WERI-Rb-1 (cell line): ENCODE results near the gene EYA3.

Source experiments
- DNase-seq: peaks from one replicate; pipeline ENCODE4 v3.0.0-alpha.2; 2020
- H3K27ac ChIP-seq: fragments of 250-450 bp; sonication (Bioruptor Pico); 2 replicates; pipeline ENCODE4 v1.5.1; 2020; ENCODE audit warnings: mild to moderate bottlenecking, moderate library complexity
- H3K27me3 ChIP-seq: fragments of 250-450 bp; sonication (Bioruptor Pico); 2 replicates; pipeline ENCODE4 v1.5.1; 2021; ENCODE audit warnings: mild to moderate bottlenecking, low read depth, moderate library complexity; ENCODE audit not compliant: insufficient read depth, severe bottlenecking
- H3K36me3 ChIP-seq: fragments of 250-450 bp; sonication (Bioruptor Pico); 2 replicates; pipeline ENCODE4 v1.5.1; 2020; ENCODE audit warnings: mild to moderate bottlenecking, moderate library complexity
- H3K4me3 ChIP-seq: 2 replicates; pipeline ENCODE4 v1.5.1; 2011; ENCODE audit warnings: low read depth, mild to moderate bottlenecking, control low read depth, low read length
- H3K9me3 ChIP-seq: fragments of 250-450 bp; sonication (Bioruptor Pico); 2 replicates; pipeline ENCODE4 v1.5.1; 2021; ENCODE audit warnings: mild to moderate bottlenecking, moderate library complexity; ENCODE audit not compliant: severe bottlenecking
- TF ChIP-seq, protein P1 (sequence below): IDR thresholded peaks from 2 replicates; pipeline ENCODE4 v1.5.1; 2011; ENCODE audit warnings: low read depth, mild to moderate bottlenecking, control low read depth, inconsistent platforms, low read length

The EYA3 gene

DNA sequence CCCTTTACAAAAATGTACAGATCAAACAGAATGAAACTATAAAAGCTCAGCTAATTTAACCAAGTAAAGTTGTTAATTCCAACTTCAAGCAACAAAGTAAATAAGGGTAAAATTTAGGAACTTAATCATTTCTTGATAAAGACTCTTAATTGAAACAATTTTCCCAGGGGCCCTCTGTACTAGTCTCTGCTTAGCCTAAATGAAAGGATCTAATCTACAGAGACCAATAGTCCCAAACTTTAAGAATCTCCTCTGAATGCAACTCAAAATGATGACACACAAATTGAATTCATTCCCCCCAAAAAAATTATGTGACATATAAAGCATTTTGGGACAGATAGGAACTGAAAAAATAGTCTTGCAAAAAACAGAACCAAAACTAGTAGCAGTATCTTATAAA, 16.6 kb downstream of the EYA3 start:
- DNase-seq: no peak
- H3K27me3 ChIP-seq: no peaks in the 10 kb centered on the region
- no peaks in the 10 kb centered on the region for H3K9me3 ChIP-seq
- no peak overlapping the region for H3K27ac ChIP-seq
- no peaks in the 10 kb centered on the region; the same call in 1 of the 2 replicates for H3K36me3 ChIP-seq
- no peak overlapping the region for H3K4me3 ChIP-seq
- TF ChIP-seq, protein P1, sequence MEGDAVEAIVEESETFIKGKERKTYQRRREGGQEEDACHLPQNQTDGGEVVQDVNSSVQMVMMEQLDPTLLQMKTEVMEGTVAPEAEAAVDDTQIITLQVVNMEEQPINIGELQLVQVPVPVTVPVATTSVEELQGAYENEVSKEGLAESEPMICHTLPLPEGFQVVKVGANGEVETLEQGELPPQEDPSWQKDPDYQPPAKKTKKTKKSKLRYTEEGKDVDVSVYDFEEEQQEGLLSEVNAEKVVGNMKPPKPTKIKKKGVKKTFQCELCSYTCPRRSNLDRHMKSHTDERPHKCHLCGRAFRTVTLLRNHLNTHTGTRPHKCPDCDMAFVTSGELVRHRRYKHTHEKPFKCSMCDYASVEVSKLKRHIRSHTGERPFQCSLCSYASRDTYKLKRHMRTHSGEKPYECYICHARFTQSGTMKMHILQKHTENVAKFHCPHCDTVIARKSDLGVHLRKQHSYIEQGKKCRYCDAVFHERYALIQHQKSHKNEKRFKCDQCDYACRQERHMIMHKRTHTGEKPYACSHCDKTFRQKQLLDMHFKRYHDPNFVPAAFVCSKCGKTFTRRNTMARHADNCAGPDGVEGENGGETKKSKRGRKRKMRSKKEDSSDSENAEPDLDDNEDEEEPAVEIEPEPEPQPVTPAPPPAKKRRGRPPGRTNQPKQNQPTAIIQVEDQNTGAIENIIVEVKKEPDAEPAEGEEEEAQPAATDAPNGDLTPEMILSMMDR: no peak

DNA sequence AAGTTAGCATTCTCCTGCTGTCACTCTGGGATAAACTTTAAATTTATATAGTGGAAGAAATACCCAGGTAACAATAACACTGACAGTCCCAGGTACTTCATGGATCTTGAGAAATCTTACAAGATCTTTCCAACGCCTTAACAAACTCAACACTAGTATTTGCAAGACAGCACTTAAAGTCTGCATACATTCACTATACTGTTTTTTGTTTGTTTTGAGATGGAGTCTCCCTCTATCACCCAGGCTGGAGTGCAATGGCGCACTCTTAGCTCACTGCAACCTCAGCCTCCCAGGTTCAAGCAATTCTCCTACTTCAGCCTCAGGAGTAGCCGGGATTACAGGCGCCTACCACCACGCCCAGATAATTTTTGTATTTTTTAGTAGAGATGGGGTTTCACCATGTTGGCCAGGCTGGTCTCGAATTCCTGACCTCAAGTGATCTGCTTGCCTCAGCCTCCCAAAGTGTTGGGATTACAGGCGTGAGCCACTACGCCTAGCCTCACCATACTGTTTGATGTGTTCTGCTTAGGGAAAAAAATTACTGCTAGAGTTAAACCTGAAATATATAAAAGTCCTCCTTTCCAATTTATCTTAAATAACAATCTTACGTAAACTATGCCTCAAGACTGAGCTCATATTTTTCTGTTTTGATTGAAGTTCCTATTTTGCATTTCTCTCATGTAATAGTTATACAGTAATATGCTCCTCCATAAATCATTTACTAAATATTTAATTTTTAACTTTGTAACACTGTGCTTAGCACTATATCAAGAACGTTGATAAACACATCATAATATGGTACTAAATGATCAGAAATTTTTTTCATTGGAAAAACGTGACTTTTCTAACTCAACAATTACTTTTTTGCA, 17.5 kb downstream of the EYA3 start:
- Histone ChIP-seq H3K27ac (no peak overlapping the region), H3K36me3 (no peaks in the 10 kb centered on the region), H3K9me3 (no peaks in the 10 kb centered on the region), H3K27me3 (no peaks in the 10 kb centered on the region), H3K4me3 (no peak overlapping the region)
- TF ChIP-seq, protein P1: no peak
- no peak for DNase-seq

DNA sequence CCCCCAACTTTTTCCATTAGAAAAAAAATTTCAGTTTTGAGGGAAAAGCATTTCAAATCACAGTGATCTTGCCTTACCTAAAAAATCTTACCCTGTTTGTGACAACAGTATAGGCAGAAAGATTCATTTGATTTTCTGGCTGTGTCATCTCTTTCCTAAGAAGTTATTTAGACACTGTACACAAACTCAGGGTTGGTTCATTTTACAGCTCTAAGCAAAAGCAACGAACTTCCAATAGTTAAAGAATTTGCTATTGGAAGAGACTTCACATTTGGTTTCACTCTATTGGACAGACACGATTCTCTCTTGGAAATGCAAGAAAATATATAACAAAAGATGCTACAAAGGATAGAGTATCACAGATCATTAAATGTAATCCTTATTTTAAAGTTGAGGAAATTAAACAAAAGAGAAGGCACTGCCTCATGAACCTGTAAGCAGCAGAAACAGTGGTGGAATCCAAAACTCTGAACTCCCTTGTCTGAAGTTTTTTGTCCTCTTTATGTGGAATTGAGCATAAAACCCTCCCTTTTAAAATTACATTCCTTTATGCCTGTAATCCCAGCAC, 20.8 kb downstream of the EYA3 start:
- TF ChIP-seq, protein P1: no peak
- no peak for DNase-seq
- no peaks in the 10 kb centered on the region for H3K27me3 ChIP-seq
- peaks cover 3% of the 10 kb centered on the region for H3K36me3 ChIP-seq
- no peak overlapping the region for H3K4me3 ChIP-seq
- H3K27ac ChIP-seq: no peak overlapping the region
- no peaks in the 10 kb centered on the region for H3K9me3 ChIP-seq

DNA sequence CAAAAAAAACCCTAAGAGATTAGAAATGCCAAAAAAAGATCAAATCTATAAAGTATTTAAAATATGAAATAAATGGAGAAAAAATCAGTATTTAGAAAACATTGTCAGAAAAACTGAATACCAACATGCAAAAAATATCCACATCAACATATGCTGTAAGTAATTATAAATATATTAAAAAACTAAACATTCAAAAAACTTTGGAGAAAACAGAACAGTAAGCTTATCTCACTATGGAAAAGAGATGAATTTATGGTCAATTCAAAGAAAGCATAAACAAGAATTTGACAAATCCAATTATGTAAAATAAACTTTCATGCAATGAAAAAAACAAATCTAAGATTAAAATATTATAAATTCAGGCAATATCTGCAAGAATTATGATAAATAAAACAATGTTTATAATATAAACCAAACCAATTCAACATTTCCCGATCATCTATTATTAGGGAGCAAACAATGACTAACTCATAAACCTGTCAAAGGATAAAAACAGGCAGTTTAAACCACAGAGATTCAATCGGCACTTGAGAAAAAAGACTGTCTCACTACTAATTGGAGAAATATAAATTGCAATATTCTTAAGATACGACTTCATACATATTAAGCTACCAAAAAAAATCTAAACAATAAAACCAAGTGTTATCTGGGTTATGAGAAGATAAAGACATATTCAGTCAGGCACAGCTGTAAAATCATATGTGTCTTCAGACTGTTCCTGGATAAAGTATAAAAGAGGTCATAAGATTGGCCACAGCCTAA, 21.8 kb downstream of the EYA3 start:
- no peak overlapping the region for H3K4me3 ChIP-seq
- H3K9me3 ChIP-seq: no peaks in the 10 kb centered on the region
- H3K36me3 ChIP-seq: peaks cover 3% of the 10 kb centered on the region
- TF ChIP-seq, protein P1: no peak
- no peak overlapping the region for H3K27ac ChIP-seq
- DNase-seq: no peak
- H3K27me3 ChIP-seq: no peaks in the 10 kb centered on the region

DNA sequence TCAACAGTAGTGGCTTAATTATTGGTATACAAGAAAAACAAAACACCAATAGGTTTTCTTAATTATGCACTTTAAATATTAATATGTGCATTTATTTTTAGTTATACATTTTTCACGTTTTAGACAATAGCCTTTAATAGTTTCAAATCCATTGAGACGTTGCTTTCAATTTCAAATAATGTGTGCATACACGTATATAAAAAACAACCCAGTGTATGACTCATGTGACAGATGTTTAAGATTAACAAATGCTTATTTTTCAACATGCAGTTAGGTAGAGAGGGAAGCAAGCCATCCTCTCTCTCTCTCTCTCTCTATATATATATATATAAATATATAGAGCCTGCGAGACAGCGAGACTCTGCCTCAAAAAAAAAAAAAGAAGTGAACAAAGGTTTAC, 24.3 kb downstream of the EYA3 start:
- Histone ChIP-seq H3K27ac (no peak overlapping the region), H3K9me3 (no peaks in the 10 kb centered on the region), H3K27me3 (no peaks in the 10 kb centered on the region), H3K4me3 (no peak overlapping the region), H3K36me3 (peaks cover 3% of the 10 kb centered on the region)
- TF ChIP-seq, protein P1: no peak
- DNase-seq: no peak
